Liver (tissue), 3 donors: ENCODE results near the gene ABCC9.

Experiments used
- CTCF ChIP-seq: fragments of 150-350 bp; IDR thresholded peaks from 2 replicates; pipeline ENCODE4 v1.5.1; 2017; ENCODE audit warnings: improper control_type of control experiment, low read depth, low read length; ENCODE audit not compliant: missing input control
- JUND ChIP-seq, 2 donors: IDR thresholded peaks; 2 replicates each; pipeline ENCODE4 v1.6.1; 2016; ENCODE audit warnings: antibody characterized with exemption in 2 of 2
- SP1 ChIP-seq: IDR thresholded peaks from 2 replicates; pipeline ENCODE4 v1.6.1; 2018; ENCODE audit warnings: antibody characterized with exemption, mild to moderate bottlenecking
- YY1 ChIP-seq: IDR thresholded peaks from 2 replicates; pipeline ENCODE4 v1.6.1; 2016; ENCODE audit warnings: antibody characterized with exemption, mild to moderate bottlenecking
- donor health status: healthy.
- donor health status: healthy.

- TF ChIP-seq SP1 (peak; percentile 60), CTCF (no peak), YY1 (peak; percentile 45), JUND (IDR thresholded peaks at IDR 0.05) (peak in 1 of 2 donors; percentile 47)
Observed at GRCh38 chr12:21814327-21814726, 126.9 kb downstream of the ABCC9 start.
